Tibial nerve (tissue), 4 donors: Measurements from ENCODE around the gene FBXL20. TPM values are rescaled to one million over a fixed set of nuclear protein-coding genes. Genes with fewer than 3 reads are reported as not detected.
"Not testable (repeated sequence)": the region's sequence is repeated elsewhere in the genome, so short reads cannot be mapped to it uniquely, and the experiment has no call there.

Experiments used
- DNase-seq, 2 donors: peaks; one replicate each; pipeline ENCODE4 v3.0.0-alpha.2; 2019; ENCODE audit warnings: low spot score in 2 of 2
- H3K27ac ChIP-seq, 4 donors: fragments of 200-600 bp; sonication (generic) in 3 of 4; one replicate each; pipeline ENCODE4 v1.5.1; 2017 to 2019; ENCODE audit warnings: mild to moderate bottlenecking in 1 of 4
- H3K27me3 ChIP-seq, 2 donors: fragments of 200-600 bp; sonication (generic) in 1 of 2; one replicate each; pipeline versions ENCODE4 v1.5.1 to v1.6.0; 2017 to 2019
- H3K36me3 ChIP-seq, 3 donors: fragments of 200-600 bp; sonication (generic); one replicate each; pipeline ENCODE4 v1.5.1; 2018 to 2019
- H3K4me1 ChIP-seq, 4 donors: fragments of 200-600 bp; sonication (generic) in 3 of 4; one replicate each; pipeline ENCODE4 v1.5.1; 2017 to 2019
- H3K4me3 ChIP-seq, 4 donors: fragments of 200-600 bp; sonication (generic) in 3 of 4; one replicate each; pipeline ENCODE4 v1.5.1; 2017 to 2019; ENCODE audit warnings: mild to moderate bottlenecking in 1 of 4, moderate library complexity in 1 of 4
- H3K9me3 ChIP-seq, 4 donors: fragments of 200-600 bp; sonication (generic) in 3 of 4; one replicate each; pipeline ENCODE4 v1.5.1; 2017 to 2019
- CTCF ChIP-seq, 5 experiments: fragments of 200-600 bp in 3 of 5; fragments of 450-650 bp in 2 of 5; sonication (generic) in 3 of 5; IDR thresholded peaks; one replicate each; pipeline ENCODE4 v1.5.1; 2016 to 2019; ENCODE audit warnings: antibody characterized with exemption in 5 of 5, mild to moderate bottlenecking in 3 of 5, moderate library complexity in 2 of 5
- EP300 ChIP-seq, 2 donors: sonication (generic); formaldehyde crosslinking; IDR thresholded peaks; one replicate each; pipeline ENCODE4 v1.6.1; 2017; ENCODE audit warnings: antibody characterized with exemption in 2 of 2, mild to moderate bottlenecking in 1 of 2
- POLR2A ChIP-seq, 2 donors: fragments of 450-650 bp; IDR thresholded peaks; one replicate each; pipeline ENCODE4 v1.6.1; 2017; ENCODE audit warnings: antibody characterized with exemption in 2 of 2, mild to moderate bottlenecking in 2 of 2, moderate library complexity in 2 of 2
- WGBS, 2 donors: methylation state at CpG; one replicate each; pipeline ENCODE4 v1.1.5; 2018; 5-methylcytosine and 5-hydroxymethylcytosine counted together
- total RNA-seq, 4 donors: library from RNA; depleted of rRNA; stranded (reverse); fragments of >200 nt; gene quantifications; one replicate each; pipeline ENCODE4 v1.1.0, GENCODE V29; 2016

Gene FBXL20
- total RNA-seq, 4 donors from 2014 or later, result 21.1 to 32.4 (median 30.4) TPM

DNA sequence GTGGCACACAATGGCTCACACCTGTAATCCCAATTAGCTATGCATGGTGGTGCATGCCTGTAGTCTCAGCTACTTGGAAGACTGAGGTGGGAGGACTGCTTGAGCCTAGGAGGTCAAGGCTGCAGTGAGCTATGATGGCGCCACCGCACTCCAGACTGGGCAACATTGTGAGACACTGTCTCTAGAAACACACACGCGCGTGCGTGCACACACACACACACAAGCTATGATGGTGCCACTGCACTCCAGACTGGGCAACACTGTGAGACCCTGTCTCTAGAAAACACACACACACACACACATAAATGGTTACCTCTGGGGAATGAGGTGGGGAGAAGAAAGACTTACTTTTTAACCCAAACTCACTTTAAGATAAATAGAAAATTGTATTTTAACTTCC lies 16.4 kb downstream of the FBXL20 start:
- Histone ChIP-seq H3K9me3 (no peaks in the 10 kb centered on the region), H3K4me3 (no peak overlapping the region), H3K27me3 (no peaks in the 10 kb centered on the region), H3K36me3 (peaks cover 0 to 16% (median 0%) of the 10 kb centered on the region in 3 donors), H3K4me1 (peaks cover 0 to 10% (median 0%) of the 10 kb centered on the region in 4 donors), H3K27ac (no peak overlapping the region)
- 97 to 100% methylated on average over 6 of the region's 6 CpGs for WGBS, 2 donors
- no peak for DNase-seq
- TF ChIP-seq POLR2A (IDR thresholded peaks at IDR 0.05) (no peak), CTCF (IDR thresholded peaks at IDR 0.05) (no peak), EP300 (IDR thresholded peaks at IDR 0.05) (no peak)

DNA sequence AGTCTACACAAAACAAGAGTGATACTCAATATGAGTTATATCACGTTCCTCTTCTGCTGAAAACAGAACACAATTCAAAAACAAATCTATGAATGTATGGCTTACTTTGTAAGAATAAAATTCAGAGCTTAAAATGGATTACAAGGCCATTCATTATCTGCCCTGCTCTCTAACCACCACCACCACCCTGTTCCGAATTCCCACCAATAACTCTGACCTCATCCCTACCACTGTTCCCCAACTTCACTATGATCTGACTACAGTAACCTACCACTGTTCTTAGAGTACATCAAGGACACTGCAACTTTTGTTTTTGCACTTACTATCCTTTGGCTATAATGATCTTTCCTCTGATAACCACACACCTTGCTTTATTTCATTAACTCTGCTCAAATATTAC lies 21.3 kb downstream of the FBXL20 start:
- Histone ChIP-seq H3K4me3 (no peak overlapping the region), H3K27ac (peak overlapping the region in 1 of 4 donors; percentile 47), H3K27me3 (no peaks in the 10 kb centered on the region), H3K9me3 (no peaks in the 10 kb centered on the region), H3K4me1 (peaks cover 0 to 30% (median 0%) of the 10 kb centered on the region in 4 donors), H3K36me3 (no peaks in the 10 kb centered on the region)
- no peak for DNase-seq
- 42% methylated on average over 2 of the region's 2 CpGs for WGBS, 2 donors
- no peak for TF ChIP-seq CTCF (IDR thresholded peaks at IDR 0.05)
- TF ChIP-seq EP300 (IDR thresholded peaks at IDR 0.05), result no peak
- TF ChIP-seq POLR2A (IDR thresholded peaks at IDR 0.05), result no peak

DNA sequence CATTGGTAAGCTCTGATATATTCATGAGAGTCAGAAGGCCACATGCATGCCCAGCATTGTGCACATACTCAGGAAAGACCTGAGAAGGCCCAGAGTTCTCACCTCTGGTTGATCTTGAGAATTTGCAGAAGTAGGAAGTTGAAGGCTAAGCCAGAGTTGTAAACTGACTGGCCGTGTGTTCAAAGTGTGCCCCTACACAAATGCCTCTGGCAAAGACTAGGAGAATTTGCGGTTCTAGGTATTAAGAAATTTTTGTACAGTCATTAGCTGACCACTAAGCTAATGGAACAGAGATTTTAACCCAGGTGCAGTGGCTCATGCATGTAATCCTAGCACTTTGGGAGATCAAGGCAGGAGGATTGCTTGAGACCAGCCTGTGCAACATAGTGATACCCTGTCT lies 25.0 kb downstream of the FBXL20 start:
- 44 to 74% methylated on average over 2 of the region's 2 CpGs for WGBS, 2 donors
- H3K27ac ChIP-seq, result no peak overlapping the region
- peaks cover 0 to 30% (median 0%) of the 10 kb centered on the region in 4 donors for H3K4me1 ChIP-seq
- TF ChIP-seq EP300 (IDR thresholded peaks at IDR 0.05), result no peak
- no peak for TF ChIP-seq CTCF (IDR thresholded peaks at IDR 0.05)
- no peak for TF ChIP-seq POLR2A (IDR thresholded peaks at IDR 0.05)
- H3K36me3 ChIP-seq, result no peaks in the 10 kb centered on the region
- no peak overlapping the region for H3K4me3 ChIP-seq
- H3K9me3 ChIP-seq, result no peaks in the 10 kb centered on the region
- no peaks in the 10 kb centered on the region for H3K27me3 ChIP-seq
- DNase-seq, result no peak

GRCh38 chr17:39367805-39368204 lies 33.6 kb downstream of the FBXL20 start:
- H3K27me3 ChIP-seq, H3K36me3 ChIP-seq, H3K27ac ChIP-seq, DNase-seq, H3K9me3 ChIP-seq, H3K4me3 ChIP-seq: not testable (repeated sequence)
- H3K4me1 ChIP-seq, result peaks cover 0 to 31% (median 9%) of the 10 kb centered on the region in 4 donors
- 92 to 97% methylated on average over 4 of the region's 4 CpGs for WGBS, 2 donors

GRCh38 chr17:39365872-39366271 lies 35.6 kb downstream of the FBXL20 start:
- no peaks in the 10 kb centered on the region for H3K9me3 ChIP-seq
- WGBS, 2 donors, result 65 to 70% methylated on average over 5 of the region's 5 CpGs
- DNase-seq, result no peak
- TF ChIP-seq POLR2A (IDR thresholded peaks at IDR 0.05) (no peak), CTCF (IDR thresholded peaks at IDR 0.05) (no peak), EP300 (IDR thresholded peaks at IDR 0.05) (no peak)
- H3K4me3 ChIP-seq, result no peak overlapping the region
- H3K27me3 ChIP-seq, result no peaks in the 10 kb centered on the region
- no peaks in the 10 kb centered on the region for H3K36me3 ChIP-seq
- H3K4me1 ChIP-seq, result peaks cover 0 to 36% (median 11%) of the 10 kb centered on the region in 4 donors
- H3K27ac ChIP-seq, result peak overlapping the region in 2 of 4 donors; percentile 31 to 39

- peaks cover 0 to 42% (median 11%) of the 10 kb centered on the region in 4 donors for H3K4me1 ChIP-seq
- TF ChIP-seq EP300 (IDR thresholded peaks at IDR 0.05), result peak in 1 of 2 donors; percentile 15
- no peak for TF ChIP-seq CTCF (IDR thresholded peaks at IDR 0.05)
- H3K4me3 ChIP-seq, result no peak overlapping the region
- no peaks in the 10 kb centered on the region for H3K27me3 ChIP-seq
- H3K27ac ChIP-seq, result peak overlapping the region in 2 of 4 donors; percentile 31 to 39
- WGBS, 2 donors, result 27 to 28% methylated on average over 4 of the region's 4 CpGs
- DNase-seq, result no peak
- H3K9me3 ChIP-seq, result no peaks in the 10 kb centered on the region
- H3K36me3 ChIP-seq, result no peaks in the 10 kb centered on the region
These were observed 36.2 kb downstream of the FBXL20 start for GRCh38 chr17:39365242-39365641.
